Panc1 (cell line): ENCODE data around the gene ATXN7L3.

Experiments used
- POLR2AphosphoS5 ChIP-seq: IDR thresholded peaks from 2 replicates; pipeline ENCODE4 v1.6.1; 2012; ENCODE audit warnings: mild to moderate bottlenecking, low read depth, low read length, moderate library complexity
- REST ChIP-seq, 2 experiments: IDR thresholded peaks; 2 replicates each; pipeline ENCODE4 v1.6.1; 2011 to 2012; ENCODE audit warnings: low read depth in 2 of 2, control low read depth in 1 of 2, low read length in 1 of 2, mild to moderate bottlenecking in 1 of 2, moderate library complexity in 1 of 2; ENCODE audit not compliant: insufficient read depth in 1 of 2
- SIN3A ChIP-seq: IDR thresholded peaks from 2 replicates; pipeline ENCODE4 v1.6.1; 2012; ENCODE audit warnings: low read depth, mild to moderate bottlenecking, low read length, moderate library complexity, borderline replicate concordance; ENCODE audit not compliant: insufficient read depth
- TCF7L2 ChIP-seq: IDR thresholded peaks from 2 replicates; pipeline ENCODE4 v1.6.1; 2011; ENCODE audit warnings: mild to moderate bottlenecking, low read depth, low read length, inconsistent platforms
- TF ChIP-seq, protein P1 (sequence below): fragments of 450-650 bp; IDR thresholded peaks from 2 replicates; pipeline ENCODE4 v1.5.1; 2017; ENCODE audit warnings: mild to moderate bottlenecking

- TF ChIP-seq, protein P1, sequence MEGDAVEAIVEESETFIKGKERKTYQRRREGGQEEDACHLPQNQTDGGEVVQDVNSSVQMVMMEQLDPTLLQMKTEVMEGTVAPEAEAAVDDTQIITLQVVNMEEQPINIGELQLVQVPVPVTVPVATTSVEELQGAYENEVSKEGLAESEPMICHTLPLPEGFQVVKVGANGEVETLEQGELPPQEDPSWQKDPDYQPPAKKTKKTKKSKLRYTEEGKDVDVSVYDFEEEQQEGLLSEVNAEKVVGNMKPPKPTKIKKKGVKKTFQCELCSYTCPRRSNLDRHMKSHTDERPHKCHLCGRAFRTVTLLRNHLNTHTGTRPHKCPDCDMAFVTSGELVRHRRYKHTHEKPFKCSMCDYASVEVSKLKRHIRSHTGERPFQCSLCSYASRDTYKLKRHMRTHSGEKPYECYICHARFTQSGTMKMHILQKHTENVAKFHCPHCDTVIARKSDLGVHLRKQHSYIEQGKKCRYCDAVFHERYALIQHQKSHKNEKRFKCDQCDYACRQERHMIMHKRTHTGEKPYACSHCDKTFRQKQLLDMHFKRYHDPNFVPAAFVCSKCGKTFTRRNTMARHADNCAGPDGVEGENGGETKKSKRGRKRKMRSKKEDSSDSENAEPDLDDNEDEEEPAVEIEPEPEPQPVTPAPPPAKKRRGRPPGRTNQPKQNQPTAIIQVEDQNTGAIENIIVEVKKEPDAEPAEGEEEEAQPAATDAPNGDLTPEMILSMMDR: no peak
- TF ChIP-seq REST (IDR thresholded peaks at IDR 0.05; ENCODE audit: insufficient read depth in 1 of 2, low read depth in 2 of 2, low read length in 1 of 2) (no peak), TCF7L2 (no peak), POLR2AphosphoS5 (no peak), SIN3A (no peak)
Observed at GRCh38 chr17:44144966-44145739, 54.5 kb downstream of the ATXN7L3 start.
